SK-N-SH (cell line): ENCODE results near the gene PIK3R2. TPM values are rescaled to one million over a fixed set of nuclear protein-coding genes. Genes with fewer than 3 reads are reported as not detected.
A peak's percentile ranks its signal among the peaks of the same experiment; 100 is the strongest.

Experiments used
- CTCF ChIA-PET: fragments of 300-600, 350-600 bp; formaldehyde crosslinking; extraction: SDS; loops from one replicate; lab custom pipeline; 2021; lab: Yijun Ruan, JAX
- POLR2A ChIA-PET: fragments of 350-600 bp; sonication (Branson Sonifier 250); formaldehyde crosslinking; extraction: SDS; loops from one replicate; lab custom pipeline; 2020; ENCODE audit warnings: antibody characterized with exemption, inconsistent platforms; lab: Yijun Ruan, JAX
- DNase-seq: peaks from one replicate; pipeline ENCODE4 v3.0.0; 2012
- H2AFZ ChIP-seq: fragments of 200-600 bp; sonication (generic); 2 replicates; pipeline ENCODE4 v1.8.1; 2016; ENCODE audit warnings: antibody characterized with exemption, mild to moderate bottlenecking, low read depth
- H3F3A ChIP-seq: fragments of 200-600 bp; sonication (generic); replicated peaks from 2 replicates; pipeline ENCODE3; 2016; ENCODE audit warnings: antibody characterized with exemption, mild to moderate bottlenecking; ENCODE audit not compliant: insufficient read depth
- H3K27ac ChIP-seq, 2 experiments: fragments of 200-500 bp in 1 of 2; fragments of 200-600 bp in 1 of 2; sonication (Bioruptor generic) in 1 of 2; sonication (generic), shearing (Covaris generic) in 1 of 2; 2 replicates each; pipeline versions ENCODE4 v1.5.1 to v1.6.1; 2014 to 2016; ENCODE audit warnings: low read depth in 2 of 2, inconsistent platforms in 1 of 2, low read length in 1 of 2, mild to moderate bottlenecking in 1 of 2, mixed read lengths in 1 of 2
- H3K27me3 ChIP-seq: fragments of 200-600 bp; sonication (generic), shearing (Covaris generic); 2 replicates; pipeline ENCODE4 v1.6.1; 2016; ENCODE audit warnings: mixed run types; ENCODE audit not compliant: insufficient read depth
- H3K36me3 ChIP-seq, 2 experiments: fragments of 200-500 bp in 1 of 2; fragments of 200-600 bp in 1 of 2; sonication (Bioruptor generic) in 1 of 2; sonication (generic) in 1 of 2; replicated peaks in 1 of 2; 2 replicates each; pipeline versions ENCODE3 to v1.5.1; 2014 to 2016; ENCODE audit warnings: low read length in 1 of 2, mild to moderate bottlenecking in 1 of 2; ENCODE audit not compliant: insufficient read depth in 2 of 2, control insufficient read depth in 1 of 2
- H3K4me1 ChIP-seq, 2 experiments: fragments of 200-500 bp in 1 of 2; fragments of 200-600 bp in 1 of 2; sonication (Bioruptor generic) in 1 of 2; sonication (generic), shearing (Covaris generic) in 1 of 2; 2 replicates each; pipeline versions ENCODE4 v1.5.1 to v1.6.1; 2014 to 2016; ENCODE audit warnings: low read depth in 1 of 2, low read length in 1 of 2, mixed run types in 1 of 2; ENCODE audit not compliant: insufficient read depth in 2 of 2, control insufficient read depth in 1 of 2
- H3K4me2 ChIP-seq: fragments of 200-600 bp; sonication (generic), shearing (Covaris generic); 2 replicates; pipeline ENCODE4 v1.6.1; 2017; ENCODE audit warnings: mixed run types
- H3K4me3 ChIP-seq, 2 experiments: fragments of 200-500 bp in 1 of 2; fragments of 200-600 bp in 1 of 2; sonication (Bioruptor generic) in 1 of 2; sonication (generic), shearing (Covaris generic) in 1 of 2; 2 replicates each; pipeline versions ENCODE4 v1.5.1 to v1.8.1; 2014 to 2016; ENCODE audit warnings: low read depth in 2 of 2, inconsistent platforms in 1 of 2, low read length in 1 of 2, mild to moderate bottlenecking in 1 of 2, mixed read lengths in 1 of 2, moderate library complexity in 1 of 2
- H3K79me2 ChIP-seq: fragments of 200-600 bp; sonication (generic); 2 replicates; pipeline ENCODE4 v1.8.1; 2017; ENCODE audit warnings: mild to moderate bottlenecking; ENCODE audit not compliant: insufficient read depth
- H3K9ac ChIP-seq: fragments of 200-600 bp; sonication (generic); 2 replicates; pipeline ENCODE4 v1.6.1; 2017; ENCODE audit warnings: mixed run types
- H3K9me2 ChIP-seq: fragments of 200-600 bp; sonication (generic); 2 replicates; pipeline ENCODE4 v1.6.1; 2017; ENCODE audit warnings: mixed run types
- H3K9me3 ChIP-seq: fragments of 200-600 bp; sonication (generic); 2 replicates; pipeline ENCODE4 v1.6.1; 2017; ENCODE audit warnings: mixed run types, mild to moderate bottlenecking, moderate library complexity
- H4K20me1 ChIP-seq: fragments of 200-600 bp; sonication (generic); 2 replicates; pipeline ENCODE4 v1.6.1; 2017; ENCODE audit warnings: mild to moderate bottlenecking, mixed run types; ENCODE audit not compliant: insufficient read depth
- CHD2 ChIP-seq: fragments of 150-350 bp; IDR thresholded peaks from 2 replicates; pipeline ENCODE4 v1.6.1; 2018; ENCODE audit warnings: low read length; ENCODE audit not compliant: partially characterized antibody
- EP300 ChIP-seq, 2 experiments: IDR thresholded peaks; 2 replicates each; pipeline versions ENCODE4 v1.4.0 to v1.6.1; 2012; ENCODE audit warnings: borderline replicate concordance in 1 of 2, low read depth in 1 of 2, low read length in 1 of 2
- GATA2 ChIP-seq: sonication (generic); formaldehyde crosslinking; IDR thresholded peaks from 2 replicates; pipeline ENCODE4 v1.5.0; 2020; ENCODE audit warnings: mild to moderate bottlenecking, missing genetic modification reagents
- NFIC ChIP-seq: IDR thresholded peaks from 2 replicates; pipeline ENCODE4 v1.4.0; 2012; ENCODE audit warnings: borderline replicate concordance
- NRF1 ChIP-seq: IDR thresholded peaks from 2 replicates; pipeline ENCODE4 v1.6.1; 2012; ENCODE audit warnings: low read depth, mild to moderate bottlenecking, low read length
- RAD21 ChIP-seq: IDR thresholded peaks from 2 replicates; pipeline ENCODE4 v1.6.1; 2012; ENCODE audit warnings: mild to moderate bottlenecking, low read length
- RXRA ChIP-seq: IDR thresholded peaks from 2 replicates; pipeline ENCODE4 v1.4.0; 2012; ENCODE audit warnings: low read depth, mild to moderate bottlenecking, borderline replicate concordance
- SIN3A ChIP-seq: IDR thresholded peaks from 2 replicates; pipeline ENCODE4 v1.6.1; 2012; ENCODE audit warnings: low read depth, mild to moderate bottlenecking, low read length, moderate library complexity, borderline replicate concordance
- SMC3 ChIP-seq: IDR thresholded peaks from 2 replicates; pipeline ENCODE4 v1.6.1; 2012; ENCODE audit warnings: low read depth, low read length, improper control_type of control experiment
- WGBS: methylation state at CpG from one replicate; pipeline ENCODE4 v1.1.6; 2017; ENCODE audit warnings: low lambda C conversion rate; 5-methylcytosine and 5-hydroxymethylcytosine counted together
- polyA plus RNA-seq, 3 experiments: library from polyadenylated mRNA; depleted of rRNA; stranded (reverse); fragments of >200 nt; gene quantifications; 2 replicates each; pipeline ENCODE4 v1.2.3, GENCODE V29; 2012
- TF ChIP-seq, protein P1 (sequence below): IDR thresholded peaks from 2 replicates; pipeline ENCODE4; 2012
- TF ChIP-seq, protein P2 (sequence below): IDR thresholded peaks from 2 replicates; pipeline ENCODE4 v1.4.0; 2012; ENCODE audit warnings: low read depth
- TF ChIP-seq, protein P3 (sequence below): fragments of 200-600 bp; sonication (generic); IDR thresholded peaks from 2 replicates; pipeline ENCODE4 v1.6.1; 2017; ENCODE audit warnings: antibody characterized with exemption, mild to moderate bottlenecking, moderate library complexity
- TF ChIP-seq, protein P4 (sequence below): IDR thresholded peaks from 2 replicates; pipeline ENCODE4 v1.6.1; 2012; ENCODE audit warnings: mild to moderate bottlenecking, low read depth, low read length, moderate library complexity
- TF ChIP-seq, protein P5 (sequence below): IDR thresholded peaks from 2 replicates; pipeline ENCODE4 v1.4.0; 2012; ENCODE audit warnings: low read depth, borderline replicate concordance

Gene PIK3R2
- polyA plus RNA-seq, 1 of the 3 experiments (the other 2 are of a cell fraction) = 36.6 TPM

DNA sequence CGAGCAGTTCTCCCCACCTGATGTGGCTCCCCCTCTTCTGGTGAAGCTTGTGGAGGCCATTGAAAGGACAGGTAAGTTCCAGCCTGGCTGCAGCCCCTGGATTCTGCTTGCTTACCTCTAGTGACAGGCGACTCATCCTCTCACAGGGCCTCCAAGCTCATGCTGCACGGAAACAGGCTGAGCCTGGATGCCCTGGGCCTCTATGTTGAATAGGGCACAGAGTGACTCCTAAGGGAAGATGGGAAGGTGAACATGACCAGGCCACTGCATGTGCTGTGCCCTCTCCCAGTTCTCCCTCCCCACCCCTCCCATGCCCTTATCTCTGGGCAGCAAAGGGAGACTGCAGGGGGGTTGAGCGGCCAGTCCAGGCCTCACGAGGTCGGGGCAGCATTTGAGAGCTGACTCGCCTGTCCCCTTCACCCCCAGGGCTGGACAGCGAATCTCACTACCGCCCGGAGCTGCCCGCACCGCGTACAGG lies 7.6 kb downstream of the PIK3R2 start:
- peak overlapping the region; percentile 18; the same call in 1 of the 2 replicates for H3K9ac ChIP-seq
- CTCF ChIA-PET = interaction anchor here (0.6 to 4.5 kb wide), 28 partner anchors 8 to 251 kb away, joined by 3 to 26 read pairs (median 6); partner anchors contain the start of genes ARRDC2, CCDC124, MPV17L2 and PIK3R2
- peaks cover 21% of the 10 kb centered on the region for H3F3A ChIP-seq
- H3K79me2 ChIP-seq = peaks cover 21% of the 10 kb centered on the region; the same call in 1 of the 2 replicates
- H4K20me1 ChIP-seq = no peaks in the 10 kb centered on the region
- peak overlapping the region in 1 of 2 experiments; percentile 71; a peak in 2 of 4 replicates for H3K27ac ChIP-seq
- no peaks in the 10 kb centered on the region for H3K9me3 ChIP-seq
- DNase-seq = peak; percentile 68
- peak overlapping the region in 1 of 2 experiments; percentile 10; a peak in 1 of 4 replicates for H3K4me3 ChIP-seq
- TF ChIP-seq, protein P1, sequence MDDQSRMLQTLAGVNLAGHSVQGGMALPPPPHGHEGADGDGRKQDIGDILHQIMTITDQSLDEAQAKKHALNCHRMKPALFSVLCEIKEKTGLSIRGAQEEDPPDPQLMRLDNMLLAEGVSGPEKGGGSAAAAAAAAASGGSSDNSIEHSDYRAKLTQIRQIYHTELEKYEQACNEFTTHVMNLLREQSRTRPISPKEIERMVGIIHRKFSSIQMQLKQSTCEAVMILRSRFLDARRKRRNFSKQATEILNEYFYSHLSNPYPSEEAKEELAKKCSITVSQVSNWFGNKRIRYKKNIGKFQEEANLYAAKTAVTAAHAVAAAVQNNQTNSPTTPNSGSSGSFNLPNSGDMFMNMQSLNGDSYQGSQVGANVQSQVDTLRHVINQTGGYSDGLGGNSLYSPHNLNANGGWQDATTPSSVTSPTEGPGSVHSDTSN = no peak
- TF ChIP-seq GATA2 (CRISPR knock-in tag) (peak; percentile 57), CHD2 (peak; percentile 26)
- TF ChIP-seq, all 33 proteins: peak for 2
- Histone ChIP-seq H3K36me3 (peaks cover 20 to 43% of the 10 kb centered on the region in 2 experiments), H3K27me3 (no peaks in the 10 kb centered on the region), H3K9me2 (no peaks in the 10 kb centered on the region), H3K4me2 (peak overlapping the region; percentile 57; the same call in 1 of the 2 replicates), H2AFZ (no peak overlapping the region), H3K4me1 (peaks cover 17 to 44% of the 10 kb centered on the region in 2 experiments; a peak in 2 of 4 replicates)
- POLR2A ChIA-PET = interaction anchor here (1.3 kb wide), 1 partner anchor 10 kb away, joined by 5 read pairs; no protein-coding TSS in a partner anchor
- 95% methylated on average over 6 of the region's 13 CpGs for WGBS

DNA sequence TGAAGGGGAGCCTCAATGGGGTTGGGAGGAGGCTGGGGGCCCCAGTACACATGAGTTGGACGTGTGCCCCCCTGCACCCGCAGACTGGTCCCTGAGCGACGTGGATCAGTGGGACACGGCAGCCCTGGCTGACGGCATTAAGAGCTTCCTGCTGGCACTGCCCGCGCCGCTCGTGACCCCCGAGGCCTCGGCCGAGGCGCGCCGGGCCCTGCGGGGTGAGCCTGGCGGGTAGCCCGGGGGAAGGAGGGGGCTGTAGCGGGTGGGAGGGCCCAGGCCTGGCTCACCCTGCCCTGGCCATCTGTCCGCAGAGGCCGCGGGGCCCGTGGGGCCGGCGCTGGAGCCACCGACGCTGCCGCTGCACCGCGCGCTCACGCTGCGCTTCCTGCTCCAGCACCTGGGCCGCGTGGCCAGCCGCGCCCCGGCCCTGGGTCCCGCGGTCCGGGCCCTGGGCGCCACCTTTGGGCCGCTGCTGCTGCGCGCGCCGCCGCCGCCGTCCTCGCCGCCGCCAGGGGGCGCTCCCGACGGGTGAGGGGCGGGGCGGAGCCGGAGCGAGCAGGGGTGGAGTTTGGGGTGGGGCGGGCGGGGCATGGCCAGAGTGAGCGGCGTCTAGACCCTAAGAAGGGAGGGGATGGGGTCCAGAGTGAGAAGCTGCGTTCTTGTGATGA lies 8.1 kb downstream of the PIK3R2 start:
- POLR2A ChIA-PET = interaction anchor here (0.5 to 1.3 kb wide), 4 partner anchors 10 to 183 kb away, joined by 3 to 5 read pairs (median 3); no protein-coding TSS in a partner anchor
- Histone ChIP-seq H2AFZ (no peak overlapping the region), H3K9ac (peak overlapping the region; percentile 18; the same call in 1 of the 2 replicates), H3F3A (peaks cover 23% of the 10 kb centered on the region), H3K36me3 (peaks cover 25 to 43% of the 10 kb centered on the region in 2 experiments), H4K20me1 (no peaks in the 10 kb centered on the region), H3K9me2 (no peaks in the 10 kb centered on the region), H3K4me2 (peak overlapping the region; percentile 57; the same call in 1 of the 2 replicates), H3K9me3 (no peaks in the 10 kb centered on the region), H3K27ac (peak overlapping the region in 1 of 2 experiments; percentile 71; a peak in 2 of 4 replicates), H3K4me1 (peaks cover 17 to 38% of the 10 kb centered on the region in 2 experiments; a peak in 2 of 4 replicates), H3K4me3 (peak overlapping the region in 1 of 2 experiments; percentile 10; a peak in 1 of 4 replicates), H3K79me2 (peaks cover 15% of the 10 kb centered on the region; the same call in 1 of the 2 replicates), H3K27me3 (no peaks in the 10 kb centered on the region)
- CTCF ChIA-PET = interaction anchor here (0.5 to 4.5 kb wide), 32 partner anchors 9 to 250 kb away, joined by 3 to 26 read pairs (median 5); partner anchors contain the start of genes CCDC124, IL12RB1, MPV17L2 and PIK3R2
- peak; percentile 97 for DNase-seq
- 9% methylated on average over 9 of the region's 66 CpGs for WGBS
- TF ChIP-seq, protein P2, sequence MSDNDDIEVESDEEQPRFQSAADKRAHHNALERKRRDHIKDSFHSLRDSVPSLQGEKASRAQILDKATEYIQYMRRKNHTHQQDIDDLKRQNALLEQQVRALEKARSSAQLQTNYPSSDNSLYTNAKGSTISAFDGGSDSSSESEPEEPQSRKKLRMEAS = no peak
- TF ChIP-seq RXRA = no peak
- peak; percentile 32; the same call in 1 of the 2 replicates for TF ChIP-seq NRF1
- peak; percentile 24; the same call in 1 of the 2 replicates for TF ChIP-seq RAD21
- TF ChIP-seq, protein P3, sequence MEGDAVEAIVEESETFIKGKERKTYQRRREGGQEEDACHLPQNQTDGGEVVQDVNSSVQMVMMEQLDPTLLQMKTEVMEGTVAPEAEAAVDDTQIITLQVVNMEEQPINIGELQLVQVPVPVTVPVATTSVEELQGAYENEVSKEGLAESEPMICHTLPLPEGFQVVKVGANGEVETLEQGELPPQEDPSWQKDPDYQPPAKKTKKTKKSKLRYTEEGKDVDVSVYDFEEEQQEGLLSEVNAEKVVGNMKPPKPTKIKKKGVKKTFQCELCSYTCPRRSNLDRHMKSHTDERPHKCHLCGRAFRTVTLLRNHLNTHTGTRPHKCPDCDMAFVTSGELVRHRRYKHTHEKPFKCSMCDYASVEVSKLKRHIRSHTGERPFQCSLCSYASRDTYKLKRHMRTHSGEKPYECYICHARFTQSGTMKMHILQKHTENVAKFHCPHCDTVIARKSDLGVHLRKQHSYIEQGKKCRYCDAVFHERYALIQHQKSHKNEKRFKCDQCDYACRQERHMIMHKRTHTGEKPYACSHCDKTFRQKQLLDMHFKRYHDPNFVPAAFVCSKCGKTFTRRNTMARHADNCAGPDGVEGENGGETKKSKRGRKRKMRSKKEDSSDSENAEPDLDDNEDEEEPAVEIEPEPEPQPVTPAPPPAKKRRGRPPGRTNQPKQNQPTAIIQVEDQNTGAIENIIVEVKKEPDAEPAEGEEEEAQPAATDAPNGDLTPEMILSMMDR = no peak
- TF ChIP-seq NFIC = no peak
- TF ChIP-seq SMC3 = peak; percentile 44; the same call in 1 of the 2 replicates
- TF ChIP-seq SIN3A = no peak
- TF ChIP-seq, protein P4, sequence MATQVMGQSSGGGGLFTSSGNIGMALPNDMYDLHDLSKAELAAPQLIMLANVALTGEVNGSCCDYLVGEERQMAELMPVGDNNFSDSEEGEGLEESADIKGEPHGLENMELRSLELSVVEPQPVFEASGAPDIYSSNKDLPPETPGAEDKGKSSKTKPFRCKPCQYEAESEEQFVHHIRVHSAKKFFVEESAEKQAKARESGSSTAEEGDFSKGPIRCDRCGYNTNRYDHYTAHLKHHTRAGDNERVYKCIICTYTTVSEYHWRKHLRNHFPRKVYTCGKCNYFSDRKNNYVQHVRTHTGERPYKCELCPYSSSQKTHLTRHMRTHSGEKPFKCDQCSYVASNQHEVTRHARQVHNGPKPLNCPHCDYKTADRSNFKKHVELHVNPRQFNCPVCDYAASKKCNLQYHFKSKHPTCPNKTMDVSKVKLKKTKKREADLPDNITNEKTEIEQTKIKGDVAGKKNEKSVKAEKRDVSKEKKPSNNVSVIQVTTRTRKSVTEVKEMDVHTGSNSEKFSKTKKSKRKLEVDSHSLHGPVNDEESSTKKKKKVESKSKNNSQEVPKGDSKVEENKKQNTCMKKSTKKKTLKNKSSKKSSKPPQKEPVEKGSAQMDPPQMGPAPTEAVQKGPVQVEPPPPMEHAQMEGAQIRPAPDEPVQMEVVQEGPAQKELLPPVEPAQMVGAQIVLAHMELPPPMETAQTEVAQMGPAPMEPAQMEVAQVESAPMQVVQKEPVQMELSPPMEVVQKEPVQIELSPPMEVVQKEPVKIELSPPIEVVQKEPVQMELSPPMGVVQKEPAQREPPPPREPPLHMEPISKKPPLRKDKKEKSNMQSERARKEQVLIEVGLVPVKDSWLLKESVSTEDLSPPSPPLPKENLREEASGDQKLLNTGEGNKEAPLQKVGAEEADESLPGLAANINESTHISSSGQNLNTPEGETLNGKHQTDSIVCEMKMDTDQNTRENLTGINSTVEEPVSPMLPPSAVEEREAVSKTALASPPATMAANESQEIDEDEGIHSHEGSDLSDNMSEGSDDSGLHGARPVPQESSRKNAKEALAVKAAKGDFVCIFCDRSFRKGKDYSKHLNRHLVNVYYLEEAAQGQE = no peak
- TF ChIP-seq, protein P5, sequence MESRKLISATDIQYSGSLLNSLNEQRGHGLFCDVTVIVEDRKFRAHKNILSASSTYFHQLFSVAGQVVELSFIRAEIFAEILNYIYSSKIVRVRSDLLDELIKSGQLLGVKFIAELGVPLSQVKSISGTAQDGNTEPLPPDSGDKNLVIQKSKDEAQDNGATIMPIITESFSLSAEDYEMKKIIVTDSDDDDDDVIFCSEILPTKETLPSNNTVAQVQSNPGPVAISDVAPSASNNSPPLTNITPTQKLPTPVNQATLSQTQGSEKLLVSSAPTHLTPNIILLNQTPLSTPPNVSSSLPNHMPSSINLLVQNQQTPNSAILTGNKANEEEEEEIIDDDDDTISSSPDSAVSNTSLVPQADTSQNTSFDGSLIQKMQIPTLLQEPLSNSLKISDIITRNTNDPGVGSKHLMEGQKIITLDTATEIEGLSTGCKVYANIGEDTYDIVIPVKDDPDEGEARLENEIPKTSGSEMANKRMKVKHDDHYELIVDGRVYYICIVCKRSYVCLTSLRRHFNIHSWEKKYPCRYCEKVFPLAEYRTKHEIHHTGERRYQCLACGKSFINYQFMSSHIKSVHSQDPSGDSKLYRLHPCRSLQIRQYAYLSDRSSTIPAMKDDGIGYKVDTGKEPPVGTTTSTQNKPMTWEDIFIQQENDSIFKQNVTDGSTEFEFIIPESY = no peak
- TF ChIP-seq EP300 (IDR thresholded peaks at IDR 0.05; ENCODE audit: borderline replicate concordance in 1 of 2, low read depth in 1 of 2, low read length in 1 of 2) = no peak
